OCI-LY7 (cell line): ENCODE results near the gene S100A8. TPM values are rescaled to one million over a fixed set of nuclear protein-coding genes. Genes with fewer than 3 reads are reported as not detected.

Experiments
- BruUV-seq: library from RNA; stranded (reverse); fragments of 400-500 nt; replicated peaks from 2 replicates; lab custom pipeline; 2021; lab: Mats Ljungman, UMichigan
- CTCF ChIA-PET: fragments of 300-600 bp; sonication (Branson Sonifier 250); formaldehyde crosslinking; loops from one replicate; lab custom pipeline; 2022; ENCODE audit warnings: antibody characterized with exemption; ENCODE audit not compliant: unreplicated experiment; lab: Charles Lee
- POLR2A ChIA-PET: fragments of 300-600 bp; sonication (Branson Sonifier 250); formaldehyde crosslinking; loops from one replicate; lab custom pipeline; 2022; ENCODE audit warnings: antibody characterized with exemption; lab: Charles Lee
- DNase-seq: peaks from one replicate; pipeline ENCODE4 v3.0.0-alpha.2; 2015; ENCODE audit warnings: low spot score
- H2AFZ ChIP-seq: fragments of 200-600 bp; sonication (generic), shearing (Covaris generic); 2 replicates; pipeline ENCODE4 v1.6.1; 2014; ENCODE audit warnings: mild to moderate bottlenecking, antibody characterized with exemption, low read length, moderate library complexity
- H3K27ac ChIP-seq: fragments of 200-600 bp; sonication (generic); 2 replicates; pipeline ENCODE4 v1.5.1; 2014; ENCODE audit warnings: mixed run types, low read depth, mild to moderate bottlenecking, moderate library complexity, low read length, inconsistent platforms; ENCODE audit not compliant: poor library complexity, severe bottlenecking
- H3K36me3 ChIP-seq: fragments of 200-600 bp; sonication (generic); 2 replicates; pipeline ENCODE4 v1.6.1; 2014; ENCODE audit warnings: mild to moderate bottlenecking, antibody characterized with exemption, low read length, moderate library complexity, mixed read lengths; ENCODE audit not compliant: insufficient read depth
- H3K4me1 ChIP-seq: fragments of 200-600 bp; sonication (generic); 2 replicates; pipeline ENCODE4 v1.5.1; 2014; ENCODE audit warnings: mild to moderate bottlenecking, low read length; ENCODE audit not compliant: insufficient read depth, poor library complexity, severe bottlenecking
- H3K4me2 ChIP-seq: fragments of 200-600 bp; sonication (generic); 2 replicates; pipeline ENCODE4 v1.6.1; 2014; ENCODE audit warnings: mild to moderate bottlenecking, low read length
- H3K4me3 ChIP-seq: fragments of 200-600 bp; sonication (generic); 2 replicates; pipeline ENCODE4 v1.5.1; 2014; ENCODE audit warnings: mild to moderate bottlenecking, low read depth, low read length; ENCODE audit not compliant: poor library complexity, severe bottlenecking
- H3K79me2 ChIP-seq: fragments of 200-600 bp; sonication (generic); 2 replicates; pipeline ENCODE4 v1.6.1; 2016; ENCODE audit warnings: low read depth, mild to moderate bottlenecking, low read length, moderate library complexity, mixed read lengths; ENCODE audit not compliant: insufficient read depth
- H3K9me2 ChIP-seq: fragments of 200-600 bp; sonication (generic); 2 replicates; pipeline ENCODE4 v1.6.1; 2016; ENCODE audit warnings: mild to moderate bottlenecking, low read length, mixed read lengths; ENCODE audit not compliant: insufficient read depth
- H3K9me3 ChIP-seq: fragments of 200-600 bp; sonication (generic); 2 replicates; pipeline ENCODE4 v1.6.1; 2014; ENCODE audit warnings: mild to moderate bottlenecking, mixed run types, low read length, mixed read lengths
- H4K20me1 ChIP-seq: fragments of 200-600 bp; sonication (generic); 2 replicates; pipeline ENCODE4 v1.6.1; 2014; ENCODE audit warnings: mild to moderate bottlenecking, antibody characterized with exemption, low read length, moderate library complexity, mixed read lengths; ENCODE audit not compliant: insufficient read depth
- CTCF ChIP-seq: fragments of 200-600 bp; sonication (generic); conservative IDR thresholded peaks from 2 replicates; pipeline ENCODE4 v1.5.1; 2014; ENCODE audit warnings: mild to moderate bottlenecking, antibody characterized with exemption, low read length, moderate library complexity, mixed read lengths
- EZH2phosphoT487 ChIP-seq: fragments of 200-600 bp; sonication (generic); IDR thresholded peaks from 2 replicates; pipeline ENCODE4 v1.6.1; 2018; ENCODE audit warnings: low read depth, borderline replicate concordance, mild to moderate bottlenecking, mixed run types, antibody characterized with exemption, low read length, moderate library complexity, mixed read lengths
- intact Hi-C: fragments of 100-400 bp; cut with micrococcal nuclease; formaldehyde crosslinking; loops from one replicate; pipeline ENCODE4 v1.10.0; 2022; ENCODE audit not compliant: unreplicated experiment
- total RNA-seq, 2 experiments: library from RNA; depleted of rRNA in 1 of 2; stranded (reverse); fragments of >200 nt in 1 of 2; shearing (Covaris generic) in 1 of 2; gene quantifications; 2 replicates each; pipeline ENCODE4 v1.2.3, GENCODE V29; 2014 to 2022

The S100A8 gene
- total RNA-seq, 2 experiments from 2014 or later: not detected

GRCh38 chr1:153392822-153393221, 1.9 kb upstream of the S100A8 start:
- no peaks in the 10 kb centered on the region for H3K4me1 ChIP-seq
- H3K4me2 ChIP-seq: no peak overlapping the region
- H3K4me3 ChIP-seq: no peak overlapping the region
- no peak for DNase-seq
- TF ChIP-seq CTCF (no peak), EZH2phosphoT487 (no peak)
- BruUV-seq: no TSS peak
- no peaks in the 10 kb centered on the region for H3K79me2 ChIP-seq
- no peaks in the 10 kb centered on the region for H3K36me3 ChIP-seq
- H4K20me1 ChIP-seq: no peaks in the 10 kb centered on the region
- no peaks in the 10 kb centered on the region for H3K9me2 ChIP-seq
- intact Hi-C loops: no loop called here
- CTCF ChIA-PET: no interaction called here
- H3K9me3 ChIP-seq: no peaks in the 10 kb centered on the region
- POLR2A ChIA-PET: no interaction called here
- H3K27ac ChIP-seq: no peak overlapping the region
- no peak overlapping the region for H2AFZ ChIP-seq

GRCh38 chr1:153392258-153392657, 1.4 kb upstream of the S100A8 start:
- no peaks in the 10 kb centered on the region for H3K4me1 ChIP-seq
- BruUV-seq: no TSS peak
- H3K4me2 ChIP-seq: no peak overlapping the region
- CTCF ChIA-PET: no interaction called here
- POLR2A ChIA-PET: no interaction called here
- H3K9me3 ChIP-seq: no peaks in the 10 kb centered on the region
- no peak overlapping the region for H3K27ac ChIP-seq
- no peak for DNase-seq
- TF ChIP-seq CTCF (no peak), EZH2phosphoT487 (no peak)
- intact Hi-C loops: no loop called here
- no peak overlapping the region for H2AFZ ChIP-seq
- H3K36me3 ChIP-seq: no peaks in the 10 kb centered on the region
- H3K4me3 ChIP-seq: no peak overlapping the region
- no peaks in the 10 kb centered on the region for H4K20me1 ChIP-seq
- no peaks in the 10 kb centered on the region for H3K79me2 ChIP-seq
- no peaks in the 10 kb centered on the region for H3K9me2 ChIP-seq

- Histone ChIP-seq H3K27ac (no peak overlapping the region), H3K4me2 (no peak overlapping the region), H3K79me2 (no peaks in the 10 kb centered on the region), H3K36me3 (no peaks in the 10 kb centered on the region), H3K9me3 (no peaks in the 10 kb centered on the region), H2AFZ (no peak overlapping the region), H3K4me3 (no peak overlapping the region), H3K4me1 (no peaks in the 10 kb centered on the region), H4K20me1 (no peaks in the 10 kb centered on the region), H3K9me2 (no peaks in the 10 kb centered on the region)
- no peak for DNase-seq
- no TSS peak for BruUV-seq
- TF ChIP-seq CTCF: no peak
- TF ChIP-seq EZH2phosphoT487: no peak
- intact Hi-C loops: no loop called here
- ChIA-PET POLR2A (no interaction called here), CTCF (no interaction called here)
Observed at GRCh38 chr1:153389973-153390879, 647 bp downstream of the S100A8 start.
